ENCODE measurements around the gene PROX1. TPM values are rescaled to one million over a fixed set of nuclear protein-coding genes. Genes with fewer than 3 reads are reported as not detected.

PROX1 gene
- under 1 TPM; 0.09 to 0.14 TPM for total RNA-seq

DNA sequence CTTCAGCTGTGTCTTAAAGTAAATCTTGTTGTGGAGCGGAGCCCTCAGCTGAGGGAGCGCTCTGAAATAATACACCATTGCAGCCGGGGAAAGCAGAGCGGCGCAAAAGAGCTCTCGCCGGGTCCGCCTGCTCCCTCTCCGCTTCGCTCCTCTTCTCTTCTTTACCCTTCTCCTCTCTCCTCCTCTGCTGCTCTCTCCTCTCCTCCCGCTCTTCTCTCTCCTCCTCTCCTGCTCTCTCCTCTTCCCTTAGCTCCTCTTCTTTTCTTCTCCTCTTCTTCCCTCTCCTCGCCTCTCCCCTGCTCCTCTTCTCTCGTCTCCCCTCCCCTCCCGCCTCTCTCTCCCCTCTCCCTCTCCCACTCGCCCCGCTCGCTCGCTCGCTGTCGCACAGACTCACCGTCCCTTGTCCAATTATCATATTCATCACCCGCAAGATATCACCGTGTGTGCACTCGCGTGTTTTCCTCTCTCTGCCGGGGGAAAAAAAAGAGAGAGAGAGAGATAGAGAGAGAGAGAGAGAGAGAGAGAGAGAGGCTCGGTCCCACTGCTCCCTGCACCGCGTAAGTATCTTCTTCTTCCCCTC is at the start of gene PROX1:
TSS of gene PROX1 (plus strand) at position 47 of the 580 bp plus-strand sequence. CDS start 8,563 bp downstream, outside the sequence.
- H3K4me3 Mint-ChIP-seq, result peak within 1 kb of the TSS; percentile 81
- peaks cover 37% of the 10 kb centered on the region for H3K4me1 Mint-ChIP-seq
- DNase-seq (peak; percentile 72), ATAC-seq (peak; percentile 86)
- H3K36me3 Mint-ChIP-seq (ENCODE audit: low read depth), result no peaks in the 10 kb centered on the region
- H3K27me3 Mint-ChIP-seq, result peaks cover 91% of the 10 kb centered on the region
- H3K27ac Mint-ChIP-seq, result peak within 1 kb of the TSS; percentile 51
- ChIA-PET CTCF (interaction anchor here (1.0 to 1.8 kb wide), 2 partner anchors 10 to 159 kb away, joined by 4 read pairs; no protein-coding TSS in a partner anchor), POLR2A (interaction anchor here (0.6 kb wide), 1 partner anchor 10 kb away, joined by 5 read pairs; no protein-coding TSS in a partner anchor)
- no peaks in the 10 kb centered on the region for H3K9me3 Mint-ChIP-seq (ENCODE audit: low read depth)
- intact Hi-C loops (cut with DNase I, micrococcal nuclease), result loop anchor here in 1 of 2 experiments (5.0 kb wide), 2 partner anchors 226 to 1579 kb away; partner anchors contain the start of gene KCTD3

DNA sequence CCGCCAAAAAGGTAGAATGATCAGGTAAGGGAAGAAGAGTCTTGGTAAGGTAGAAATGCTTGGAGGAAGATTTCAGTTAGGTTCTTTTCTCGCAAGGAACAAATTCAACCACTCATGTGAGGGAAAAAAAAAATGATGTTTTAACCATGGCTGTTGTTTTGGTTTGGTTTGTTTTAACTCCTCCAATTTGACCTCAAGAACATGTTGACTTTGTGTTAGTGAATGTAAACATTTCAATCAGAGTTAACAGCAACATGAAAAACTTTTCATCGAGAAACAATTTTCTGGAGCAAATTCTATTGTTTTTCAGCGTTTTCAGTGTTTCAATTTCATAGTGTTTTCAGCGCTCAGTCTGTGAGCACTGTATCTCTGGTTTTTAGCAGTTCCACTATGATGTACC is 49.0 kb upstream of the PROX1 start:
- Mint-ChIP-seq H3K9me3 (ENCODE audit: low read depth) (peaks cover under 1% of the 10 kb centered on the region), H3K36me3 (ENCODE audit: low read depth) (no peaks in the 10 kb centered on the region), H3K27ac (no peak overlapping the region), H3K27me3 (no peaks in the 10 kb centered on the region), H3K4me3 (no peak overlapping the region), H3K4me1 (no peaks in the 10 kb centered on the region)
- no peak for ATAC-seq
- intact Hi-C loops (cut with DNase I, micrococcal nuclease), result no loop called here
- no peak for DNase-seq
- ChIA-PET POLR2A (no interaction called here), CTCF (no interaction called here)

DNA sequence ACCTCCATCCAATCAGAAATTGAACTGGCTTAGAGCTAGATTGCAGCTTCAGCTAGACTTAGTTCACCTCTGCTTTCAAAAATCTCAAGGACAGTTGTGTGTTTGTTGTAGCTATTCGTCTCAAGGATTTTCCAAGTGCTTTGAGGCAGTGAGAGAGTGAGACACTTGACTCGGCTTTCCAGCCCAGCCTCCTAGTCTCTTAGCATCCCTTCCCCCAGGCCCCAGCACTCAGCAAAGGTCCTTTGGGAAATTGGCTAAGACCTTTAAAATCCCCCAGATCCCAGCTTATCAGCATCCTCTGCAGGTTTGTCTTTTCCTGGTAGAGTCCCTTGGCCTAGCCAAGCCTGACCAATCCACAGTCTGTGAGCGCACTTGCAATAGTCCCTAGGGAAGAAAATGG is 47.9 kb upstream of the PROX1 start:
- intact Hi-C loops (cut with DNase I, micrococcal nuclease), result no loop called here
- ATAC-seq, result no peak
- CTCF ChIA-PET, result no interaction called here
- Mint-ChIP-seq H3K4me3 (no peak overlapping the region), H3K4me1 (no peaks in the 10 kb centered on the region), H3K36me3 (ENCODE audit: low read depth) (no peaks in the 10 kb centered on the region), H3K27ac (no peak overlapping the region), H3K27me3 (no peaks in the 10 kb centered on the region), H3K9me3 (ENCODE audit: low read depth) (no peaks in the 10 kb centered on the region)
- no peak for DNase-seq
- POLR2A ChIA-PET, result no interaction called here

GRCh38 chr1:213940947-213941346 is 46.8 kb upstream of the PROX1 start:
- intact Hi-C loops (cut with DNase I, micrococcal nuclease), result no loop called here
- no peaks in the 10 kb centered on the region for H3K9me3 Mint-ChIP-seq (ENCODE audit: low read depth)
- ATAC-seq (no peak), DNase-seq (no peak)
- no peak overlapping the region for H3K4me3 Mint-ChIP-seq
- ChIA-PET CTCF (no interaction called here), POLR2A (no interaction called here)
- no peaks in the 10 kb centered on the region for H3K4me1 Mint-ChIP-seq
- H3K27ac Mint-ChIP-seq, result no peak overlapping the region
- H3K27me3 Mint-ChIP-seq, result no peaks in the 10 kb centered on the region
- H3K36me3 Mint-ChIP-seq (ENCODE audit: low read depth), result no peaks in the 10 kb centered on the region

- Mint-ChIP-seq H3K27me3 (no peaks in the 10 kb centered on the region), H3K27ac (no peak overlapping the region), H3K4me3 (no peak overlapping the region), H3K9me3 (ENCODE audit: low read depth) (no peaks in the 10 kb centered on the region), H3K4me1 (no peaks in the 10 kb centered on the region), H3K36me3 (ENCODE audit: low read depth) (no peaks in the 10 kb centered on the region)
- CTCF ChIA-PET, result no interaction called here
- POLR2A ChIA-PET, result no interaction called here
- no peak for ATAC-seq
- no peak for DNase-seq
- intact Hi-C loops (cut with DNase I, micrococcal nuclease), result no loop called here
Measured at GRCh38 chr1:213942061-213942460, 45.7 kb upstream of the PROX1 start.

DNA sequence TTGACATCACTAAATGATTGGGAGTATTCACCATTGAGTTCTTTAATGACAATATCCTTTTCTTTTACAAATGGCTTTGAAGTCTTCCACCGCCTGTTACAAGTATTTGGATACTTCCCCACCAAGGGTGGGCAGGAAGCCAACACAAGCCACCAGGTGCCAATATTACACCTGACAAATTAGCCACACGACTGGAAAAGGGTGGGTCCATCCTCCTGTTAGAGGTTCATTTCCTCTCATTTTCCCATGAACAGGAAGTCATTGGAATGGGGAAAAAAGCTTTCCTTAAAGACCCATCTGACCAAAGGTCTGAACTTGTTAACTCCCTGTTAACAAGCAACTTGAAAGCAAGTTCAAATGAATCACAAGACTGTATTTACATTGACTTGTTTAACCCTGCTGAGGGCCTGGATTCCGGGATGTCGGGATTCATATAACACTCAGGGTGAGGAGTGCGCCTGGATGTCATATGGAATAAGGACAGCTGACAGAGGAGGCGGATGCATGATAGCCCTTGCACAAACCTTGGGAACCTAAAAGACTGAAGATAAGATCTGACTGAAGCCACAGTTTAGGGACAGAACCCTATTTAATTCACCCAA is 40.5 kb upstream of the PROX1 start:
- H3K4me3 Mint-ChIP-seq, result no peak overlapping the region

DNA sequence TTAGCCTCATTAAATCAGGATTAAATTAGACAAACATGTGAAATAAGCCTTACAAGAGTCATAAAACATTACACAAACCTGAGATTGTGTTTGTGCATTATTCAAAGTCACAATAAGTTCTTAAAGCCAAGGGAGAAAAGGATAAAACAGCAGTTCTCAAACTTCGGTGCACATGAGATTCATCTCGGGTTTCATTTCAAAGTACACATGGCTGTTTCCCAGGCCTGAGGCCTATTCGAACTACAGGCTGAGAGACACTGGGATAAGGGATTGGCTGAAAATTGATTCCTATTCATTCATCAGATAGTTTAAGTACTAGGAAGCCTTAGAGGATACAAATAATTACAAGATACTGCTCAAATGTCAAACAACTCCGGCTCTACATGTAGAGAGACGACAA is 35.9 kb upstream of the PROX1 start:
- Mint-ChIP-seq H3K4me1 (no peaks in the 10 kb centered on the region), H3K36me3 (ENCODE audit: low read depth) (no peaks in the 10 kb centered on the region), H3K27ac (no peak overlapping the region), H3K27me3 (peaks cover 4% of the 10 kb centered on the region), H3K4me3 (no peak overlapping the region), H3K9me3 (ENCODE audit: low read depth) (no peaks in the 10 kb centered on the region)
- POLR2A ChIA-PET, result no interaction called here
- no peak for ATAC-seq
- DNase-seq, result no peak
- CTCF ChIA-PET, result no interaction called here
- intact Hi-C loops (cut with DNase I, micrococcal nuclease), result loop anchor here in 1 of 2 experiments (5.0 kb wide), 1 partner anchor 50 kb away; no protein-coding TSS in a partner anchor

More for the DNA sequence above, 40.5 kb upstream of the PROX1 start:
- intact Hi-C loops (cut with DNase I, micrococcal nuclease), result no loop called here
- ChIA-PET CTCF (no interaction called here), POLR2A (no interaction called here)
- H3K27ac Mint-ChIP-seq, result no peak overlapping the region
- no peaks in the 10 kb centered on the region for H3K36me3 Mint-ChIP-seq (ENCODE audit: low read depth)
- peaks cover 4% of the 10 kb centered on the region for H3K27me3 Mint-ChIP-seq
- ATAC-seq, result no peak
- H3K9me3 Mint-ChIP-seq (ENCODE audit: low read depth), result no peaks in the 10 kb centered on the region
- no peaks in the 10 kb centered on the region for H3K4me1 Mint-ChIP-seq
- DNase-seq, result no peak

GRCh38 chr1:213953806-213954205 is 34.0 kb upstream of the PROX1 start:
- H3K36me3 Mint-ChIP-seq (ENCODE audit: low read depth), result no peaks in the 10 kb centered on the region
- H3K4me1 Mint-ChIP-seq, result no peaks in the 10 kb centered on the region
- no peaks in the 10 kb centered on the region for H3K9me3 Mint-ChIP-seq (ENCODE audit: low read depth)
- ChIA-PET CTCF (no interaction called here), POLR2A (no interaction called here)
- intact Hi-C loops (cut with DNase I, micrococcal nuclease), result loop anchor here in 1 of 2 experiments (5.0 kb wide), 1 partner anchor 52 kb away; no protein-coding TSS in a partner anchor
- ATAC-seq (no peak), DNase-seq (no peak)
- H3K4me3 Mint-ChIP-seq, result no peak overlapping the region
- no peak overlapping the region for H3K27ac Mint-ChIP-seq
- peaks cover 6% of the 10 kb centered on the region for H3K27me3 Mint-ChIP-seq

DNA sequence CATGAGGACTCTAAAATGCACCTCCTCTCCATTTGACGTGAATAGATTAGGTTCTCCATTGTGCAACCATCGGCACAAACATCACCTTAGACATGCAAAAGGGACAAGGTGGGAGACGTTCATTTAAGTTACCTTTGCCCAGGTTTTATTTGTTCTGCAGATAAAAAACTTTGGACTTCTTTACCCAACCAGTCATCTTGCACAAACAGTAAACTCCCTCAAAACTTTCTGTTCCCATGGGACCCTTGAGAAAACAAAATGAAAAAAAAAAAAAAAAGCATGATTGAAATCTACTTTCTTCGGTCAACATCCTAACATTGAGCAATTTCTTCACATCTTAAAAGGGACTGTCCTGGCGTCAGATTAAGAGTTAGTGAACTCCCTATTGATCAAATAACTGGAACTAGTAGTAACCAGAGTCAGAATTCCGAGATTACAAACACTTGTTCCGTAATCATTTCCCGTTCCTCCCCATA is 31.4 kb upstream of the PROX1 start:
- ChIA-PET CTCF (no interaction called here), POLR2A (no interaction called here)
- Mint-ChIP-seq H3K27ac (no peak overlapping the region), H3K9me3 (ENCODE audit: low read depth) (no peaks in the 10 kb centered on the region), H3K27me3 (peaks cover 2% of the 10 kb centered on the region), H3K36me3 (ENCODE audit: low read depth) (no peaks in the 10 kb centered on the region), H3K4me1 (no peaks in the 10 kb centered on the region), H3K4me3 (no peak overlapping the region)
- intact Hi-C loops (cut with DNase I, micrococcal nuclease), result no loop called here
- no peak for ATAC-seq
- DNase-seq, result no peak

DNA sequence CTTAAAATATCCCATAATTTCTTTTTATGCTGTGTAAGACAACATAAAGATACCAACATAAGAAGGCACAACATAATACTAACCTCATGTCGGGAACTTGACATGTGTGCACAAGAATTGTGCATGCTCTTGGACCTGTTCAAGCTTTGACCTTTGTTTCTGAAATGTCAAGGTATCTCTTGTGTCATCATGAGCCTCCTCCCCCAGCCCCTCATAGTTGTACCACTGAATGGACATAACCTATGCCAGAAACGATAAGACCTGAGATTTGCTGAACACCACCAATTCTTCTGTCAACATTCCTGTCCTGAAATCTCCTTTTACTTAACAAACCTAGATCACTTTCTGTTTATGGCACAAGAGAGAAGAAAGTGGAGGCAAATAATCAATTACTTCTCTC is 29.4 kb upstream of the PROX1 start:
- intact Hi-C loops (cut with DNase I, micrococcal nuclease), result no loop called here
- POLR2A ChIA-PET, result no interaction called here
- no peak for ATAC-seq

GRCh38 chr1:213960963-213961362 is 26.8 kb upstream of the PROX1 start:
- Mint-ChIP-seq H3K4me3 (no peak overlapping the region), H3K9me3 (ENCODE audit: low read depth) (no peaks in the 10 kb centered on the region), H3K27ac (no peak overlapping the region), H3K36me3 (ENCODE audit: low read depth) (no peaks in the 10 kb centered on the region), H3K4me1 (no peaks in the 10 kb centered on the region), H3K27me3 (peaks cover 7% of the 10 kb centered on the region)
- intact Hi-C loops (cut with DNase I, micrococcal nuclease), result no loop called here
- no peak for ATAC-seq
- DNase-seq, result no peak
- CTCF ChIA-PET, result interaction anchor here (0.5 to 1.3 kb wide), 2 partner anchors 67 to 710 kb away, joined by 3 to 4 read pairs; no protein-coding TSS in a partner anchor
- POLR2A ChIA-PET, result no interaction called here

More for the DNA sequence above, 29.4 kb upstream of the PROX1 start:
- H3K27ac Mint-ChIP-seq, result no peak overlapping the region
- H3K9me3 Mint-ChIP-seq (ENCODE audit: low read depth), result no peaks in the 10 kb centered on the region
- no peaks in the 10 kb centered on the region for H3K36me3 Mint-ChIP-seq (ENCODE audit: low read depth)
- CTCF ChIA-PET, result no interaction called here
- H3K4me1 Mint-ChIP-seq, result no peaks in the 10 kb centered on the region
- peaks cover 2% of the 10 kb centered on the region for H3K27me3 Mint-ChIP-seq
- DNase-seq, result no peak
- H3K4me3 Mint-ChIP-seq, result no peak overlapping the region

- H3K27ac Mint-ChIP-seq, result no peak overlapping the region
- no peak overlapping the region for H3K4me3 Mint-ChIP-seq
- no peak for DNase-seq
- H3K27me3 Mint-ChIP-seq, result peaks cover 7% of the 10 kb centered on the region
- no peak for ATAC-seq
- ChIA-PET POLR2A (no interaction called here), CTCF (no interaction called here)
- no peaks in the 10 kb centered on the region for H3K4me1 Mint-ChIP-seq
- intact Hi-C loops (cut with DNase I, micrococcal nuclease), result no loop called here
- H3K9me3 Mint-ChIP-seq (ENCODE audit: low read depth), result no peaks in the 10 kb centered on the region
- H3K36me3 Mint-ChIP-seq (ENCODE audit: low read depth), result no peaks in the 10 kb centered on the region
Measured at GRCh38 chr1:213962508-213962907, 25.3 kb upstream of the PROX1 start.

Data from activated CD4-positive, alpha-beta T cell treated with anti-CD3 and anti-CD28 coated beads for 36 hours (primary cell).